ENCODE results near the gene ENAH. TPM values are rescaled to one million over a fixed set of nuclear protein-coding genes. Genes with fewer than 3 reads are reported as not detected.

ENAH gene
- total RNA-seq, 4 donors from 2014 or later: 22.9 to 109 (median 78.3) TPM

- H3K36me3 ChIP-seq: no peaks in the 10 kb centered on the region
- no peaks in the 10 kb centered on the region for H3K9me3 ChIP-seq
- intact Hi-C loops (cut with DNase I; ENCODE audit: low total_unique reads): loop anchor here (5.0 to 10.0 kb wide), 2 partner anchors 295 to 497 kb away; partner anchors contain the start of gene SRP9
- no peaks in the 10 kb centered on the region for H3K27me3 ChIP-seq
- no peak for DNase-seq
- H3K27ac ChIP-seq: no peak overlapping the region
- TF ChIP-seq CTCF (IDR thresholded peaks at IDR 0.05): no peak
- no peak for TF ChIP-seq POLR2A (IDR thresholded peaks at IDR 0.05)
- no peaks in the 10 kb centered on the region for H3K4me1 ChIP-seq
- no peak overlapping the region for H3K4me3 ChIP-seq
Observed at GRCh38 chr1:225479996-225480720, 172.8 kb downstream of the ENAH start.

GRCh38 chr1:225479341-225479740, 173.6 kb downstream of the ENAH start:
- Histone ChIP-seq H3K36me3 (no peaks in the 10 kb centered on the region), H3K27ac (no peak overlapping the region), H3K4me1 (no peaks in the 10 kb centered on the region), H3K27me3 (no peaks in the 10 kb centered on the region), H3K4me3 (no peak overlapping the region), H3K9me3 (no peaks in the 10 kb centered on the region)
- TF ChIP-seq CTCF (IDR thresholded peaks at IDR 0.05) (no peak), POLR2A (IDR thresholded peaks at IDR 0.05) (no peak)
- DNase-seq: no peak
- intact Hi-C loops (cut with DNase I; ENCODE audit: low total_unique reads): loop anchor here (5.0 to 10.0 kb wide), 2 partner anchors 295 to 498 kb away; partner anchors contain the start of gene SRP9

GRCh38 chr1:225477296-225477911, 175.5 kb downstream of the ENAH start:
- Histone ChIP-seq H3K4me1 (no peaks in the 10 kb centered on the region), H3K9me3 (no peaks in the 10 kb centered on the region), H3K36me3 (no peaks in the 10 kb centered on the region), H3K4me3 (no peak overlapping the region), H3K27ac (no peak overlapping the region), H3K27me3 (no peaks in the 10 kb centered on the region)
- intact Hi-C loops (cut with DNase I; ENCODE audit: low total_unique reads): loop anchor here (5.0 to 10.0 kb wide), 2 partner anchors 297 to 500 kb away; partner anchors contain the start of gene SRP9
- TF ChIP-seq CTCF (IDR thresholded peaks at IDR 0.05) (no peak), POLR2A (IDR thresholded peaks at IDR 0.05) (no peak)
- no peak for DNase-seq

- Histone ChIP-seq H3K36me3 (no peaks in the 10 kb centered on the region), H3K4me1 (no peaks in the 10 kb centered on the region), H3K27me3 (no peaks in the 10 kb centered on the region), H3K27ac (no peak overlapping the region), H3K9me3 (no peaks in the 10 kb centered on the region), H3K4me3 (no peak overlapping the region)
- TF ChIP-seq POLR2A (IDR thresholded peaks at IDR 0.05) (no peak), CTCF (IDR thresholded peaks at IDR 0.05) (no peak)
- no peak for DNase-seq
- intact Hi-C loops (cut with DNase I; ENCODE audit: low total_unique reads): loop anchor here (5.0 to 10.0 kb wide), 2 partner anchors 298 to 501 kb away; partner anchors contain the start of gene SRP9
Observed at GRCh38 chr1:225476538-225476988, 176.4 kb downstream of the ENAH start.

GRCh38 chr1:225476100-225476511, 176.8 kb downstream of the ENAH start:
- H3K27ac ChIP-seq: no peak overlapping the region
- no peaks in the 10 kb centered on the region for H3K36me3 ChIP-seq
- TF ChIP-seq CTCF (IDR thresholded peaks at IDR 0.05) (no peak), POLR2A (IDR thresholded peaks at IDR 0.05) (no peak)
- H3K9me3 ChIP-seq: no peaks in the 10 kb centered on the region
- intact Hi-C loops (cut with DNase I; ENCODE audit: low total_unique reads): loop anchor here (5.0 to 10.0 kb wide), 2 partner anchors 299 to 501 kb away; partner anchors contain the start of gene SRP9
- no peaks in the 10 kb centered on the region for H3K27me3 ChIP-seq
- DNase-seq: peak in 1 of 2 donors; percentile 12
- H3K4me1 ChIP-seq: no peaks in the 10 kb centered on the region
- H3K4me3 ChIP-seq: no peak overlapping the region

Measured in uterus (tissue), 4 donors.